ENCODE data around the gene IL33.

IL33 gene

DNA sequence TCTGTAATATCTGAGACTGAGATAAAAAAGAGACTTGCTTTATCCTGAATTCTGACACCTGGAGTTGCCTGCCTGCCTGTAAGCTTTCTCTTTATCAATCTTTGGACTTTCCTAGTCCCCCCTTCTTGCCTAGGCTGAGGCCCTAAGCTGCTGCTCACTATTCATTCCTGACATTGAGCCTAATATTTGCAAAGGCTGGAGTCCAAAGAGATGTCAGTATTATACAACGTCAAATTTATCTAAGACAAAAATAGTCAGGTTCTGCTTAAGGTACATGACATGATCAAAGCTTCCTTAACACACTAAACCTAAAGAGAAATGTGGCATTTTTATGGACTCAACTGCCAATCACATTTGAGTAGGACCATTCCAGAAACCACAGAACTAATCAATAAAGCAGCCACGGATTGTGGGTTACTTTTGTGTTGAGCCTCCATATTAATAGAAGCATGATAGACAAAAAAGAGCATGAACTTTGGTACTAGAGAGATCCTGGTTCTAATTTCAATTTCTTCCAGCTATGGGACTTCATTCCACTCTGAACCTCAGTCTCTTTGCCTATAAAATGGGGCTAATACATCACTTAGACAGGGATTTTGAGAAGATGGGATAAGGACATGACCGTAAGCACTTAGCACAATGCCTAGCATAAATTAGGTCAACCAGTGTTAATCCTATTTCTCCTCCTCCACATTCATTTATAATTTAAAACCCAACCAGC, 56.1 kb downstream of the IL33 start:
- DNase-seq (ENCODE audit: low spot score) (no peak), ATAC-seq (ENCODE audit: low read depth) (no peak)
- Histone ChIP-seq H3K4me3 (ENCODE audit: severe bottlenecking) (no peak overlapping the region), H3K36me3 (ENCODE audit: low read depth) (no peaks in the 10 kb centered on the region), H3K27ac (ENCODE audit: poor library complexity, severe bottlenecking) (peak overlapping the region; percentile 52), H3K4me1 (ENCODE audit: insufficient read depth, poor library complexity, severe bottlenecking) (peaks cover 11% of the 10 kb centered on the region), H3K9me3 (ENCODE audit: severe bottlenecking) (no peaks in the 10 kb centered on the region), H3K27me3 (ENCODE audit: insufficient read depth, poor library complexity, severe bottlenecking) (no peaks in the 10 kb centered on the region)
- TF ChIP-seq, protein P1, sequence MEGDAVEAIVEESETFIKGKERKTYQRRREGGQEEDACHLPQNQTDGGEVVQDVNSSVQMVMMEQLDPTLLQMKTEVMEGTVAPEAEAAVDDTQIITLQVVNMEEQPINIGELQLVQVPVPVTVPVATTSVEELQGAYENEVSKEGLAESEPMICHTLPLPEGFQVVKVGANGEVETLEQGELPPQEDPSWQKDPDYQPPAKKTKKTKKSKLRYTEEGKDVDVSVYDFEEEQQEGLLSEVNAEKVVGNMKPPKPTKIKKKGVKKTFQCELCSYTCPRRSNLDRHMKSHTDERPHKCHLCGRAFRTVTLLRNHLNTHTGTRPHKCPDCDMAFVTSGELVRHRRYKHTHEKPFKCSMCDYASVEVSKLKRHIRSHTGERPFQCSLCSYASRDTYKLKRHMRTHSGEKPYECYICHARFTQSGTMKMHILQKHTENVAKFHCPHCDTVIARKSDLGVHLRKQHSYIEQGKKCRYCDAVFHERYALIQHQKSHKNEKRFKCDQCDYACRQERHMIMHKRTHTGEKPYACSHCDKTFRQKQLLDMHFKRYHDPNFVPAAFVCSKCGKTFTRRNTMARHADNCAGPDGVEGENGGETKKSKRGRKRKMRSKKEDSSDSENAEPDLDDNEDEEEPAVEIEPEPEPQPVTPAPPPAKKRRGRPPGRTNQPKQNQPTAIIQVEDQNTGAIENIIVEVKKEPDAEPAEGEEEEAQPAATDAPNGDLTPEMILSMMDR (IDR thresholded peaks at IDR 0.05; ENCODE audit: poor library complexity, severe bottlenecking), result no peak

DNA sequence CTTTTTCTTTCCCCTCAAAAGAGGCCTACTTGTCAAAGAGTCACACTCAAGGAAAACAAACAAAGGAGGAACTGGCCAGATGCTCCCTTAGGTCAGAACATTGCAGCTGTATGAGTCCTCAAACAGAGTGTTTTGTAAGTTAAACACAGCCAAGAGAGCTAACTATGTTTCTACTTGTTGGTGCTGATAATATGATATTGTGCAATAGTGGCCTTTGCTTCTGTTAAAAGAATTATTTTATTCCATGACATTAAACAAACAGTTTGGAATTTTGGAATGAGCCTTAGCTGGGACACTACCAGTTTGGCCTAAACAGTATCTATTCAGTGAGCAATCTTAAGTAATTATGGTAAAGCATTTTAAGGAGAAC, 56.6 kb downstream of the IL33 start:
- Histone ChIP-seq H3K27ac (ENCODE audit: poor library complexity, severe bottlenecking) (peak overlapping the region; percentile 52), H3K36me3 (ENCODE audit: low read depth) (no peaks in the 10 kb centered on the region), H3K9me3 (ENCODE audit: severe bottlenecking) (no peaks in the 10 kb centered on the region), H3K4me1 (ENCODE audit: insufficient read depth, poor library complexity, severe bottlenecking) (peaks cover 11% of the 10 kb centered on the region), H3K4me3 (ENCODE audit: severe bottlenecking) (no peak overlapping the region), H3K27me3 (ENCODE audit: insufficient read depth, poor library complexity, severe bottlenecking) (no peaks in the 10 kb centered on the region)
- TF ChIP-seq, protein P1 (IDR thresholded peaks at IDR 0.05; ENCODE audit: poor library complexity, severe bottlenecking), result no peak
- DNase-seq (ENCODE audit: low spot score), result no peak
- peak; percentile 99 for ATAC-seq (ENCODE audit: low read depth)

DNA sequence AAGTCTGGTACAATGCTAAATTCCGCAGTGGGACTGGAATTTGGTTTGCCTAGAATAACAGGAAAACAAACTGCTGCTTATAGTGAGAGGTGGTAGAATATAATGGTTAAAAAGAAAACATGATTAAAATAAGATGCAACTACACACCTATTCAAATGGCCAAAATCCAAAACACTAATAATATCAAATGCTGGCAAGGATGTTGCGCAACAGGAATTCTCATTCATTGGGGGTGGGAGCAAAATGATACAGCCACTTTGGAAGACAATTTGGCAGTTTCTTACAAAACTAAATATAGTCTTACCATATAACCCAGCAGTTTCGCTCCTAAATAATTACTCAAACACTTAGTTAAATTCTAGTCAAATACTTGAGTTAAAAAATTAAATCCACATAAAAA, 61.8 kb downstream of the IL33 start:
- TF ChIP-seq, protein P1 (IDR thresholded peaks at IDR 0.05; ENCODE audit: poor library complexity, severe bottlenecking), result no peak
- H3K27ac ChIP-seq (ENCODE audit: poor library complexity, severe bottlenecking), result no peak overlapping the region
- ATAC-seq (ENCODE audit: low read depth) (no peak), DNase-seq (ENCODE audit: low spot score) (no peak)
- no peak overlapping the region for H3K4me3 ChIP-seq (ENCODE audit: severe bottlenecking)
- H3K9me3 ChIP-seq (ENCODE audit: severe bottlenecking), result no peaks in the 10 kb centered on the region
- peaks cover 2% of the 10 kb centered on the region for H3K4me1 ChIP-seq (ENCODE audit: insufficient read depth, poor library complexity, severe bottlenecking)
- H3K27me3 ChIP-seq (ENCODE audit: insufficient read depth, poor library complexity, severe bottlenecking), result no peaks in the 10 kb centered on the region
- no peaks in the 10 kb centered on the region for H3K36me3 ChIP-seq (ENCODE audit: low read depth)

DNA sequence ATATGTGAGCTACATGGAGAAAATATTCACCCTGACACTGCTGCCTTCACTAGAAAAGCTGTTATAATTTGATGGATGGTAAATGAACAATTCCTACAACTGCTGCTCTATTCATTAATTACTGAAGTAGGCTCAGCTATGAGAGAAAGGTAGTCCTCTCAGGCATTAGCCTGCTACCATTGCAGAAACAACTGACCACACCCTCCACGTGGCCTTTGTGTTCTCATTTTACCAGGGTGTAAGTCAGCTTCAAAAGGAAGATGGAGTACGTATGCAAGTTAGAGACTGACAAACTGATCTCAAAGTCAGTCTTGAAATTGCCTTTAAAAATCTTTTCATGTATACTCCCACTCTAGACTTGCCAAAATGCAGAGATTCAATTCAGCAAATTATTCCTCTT, 86.3 kb downstream of the IL33 start:
- peaks cover 13% of the 10 kb centered on the region for H3K4me1 ChIP-seq (ENCODE audit: insufficient read depth, poor library complexity, severe bottlenecking)
- no peak for DNase-seq (ENCODE audit: low spot score)

DNA sequence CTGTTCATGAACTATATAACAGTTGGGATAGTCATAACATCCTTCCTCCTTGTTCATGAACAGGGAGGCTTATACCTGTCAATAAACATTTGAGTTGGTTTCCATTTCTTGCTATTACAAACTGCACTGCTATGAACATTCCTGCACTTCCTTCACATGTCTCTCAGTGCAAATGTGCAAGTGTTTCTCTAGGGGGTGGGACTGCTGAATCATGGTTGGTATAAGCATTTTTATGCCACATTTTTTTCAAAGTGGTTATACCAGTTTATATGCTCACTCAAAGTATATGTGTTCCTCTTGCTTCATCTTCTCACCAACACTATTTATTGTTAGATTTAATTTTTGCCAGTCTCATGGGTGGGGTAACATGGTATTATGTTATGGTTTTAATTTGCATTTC, 86.8 kb downstream of the IL33 start:
- TF ChIP-seq, protein P1 (IDR thresholded peaks at IDR 0.05; ENCODE audit: poor library complexity, severe bottlenecking), result no peak
- H3K27me3 ChIP-seq (ENCODE audit: insufficient read depth, poor library complexity, severe bottlenecking), result no peaks in the 10 kb centered on the region
- no peak for DNase-seq (ENCODE audit: low spot score)
- H3K4me1 ChIP-seq (ENCODE audit: insufficient read depth, poor library complexity, severe bottlenecking), result peaks cover 13% of the 10 kb centered on the region
- no peaks in the 10 kb centered on the region for H3K9me3 ChIP-seq (ENCODE audit: severe bottlenecking)
- peak overlapping the region; percentile 24 for H3K27ac ChIP-seq (ENCODE audit: poor library complexity, severe bottlenecking)
- no peak overlapping the region for H3K4me3 ChIP-seq (ENCODE audit: severe bottlenecking)
- peak; percentile 95 for ATAC-seq (ENCODE audit: low read depth)
- no peaks in the 10 kb centered on the region for H3K36me3 ChIP-seq (ENCODE audit: low read depth)

More for the DNA sequence above, 86.3 kb downstream of the IL33 start:
- TF ChIP-seq, protein P1 (IDR thresholded peaks at IDR 0.05; ENCODE audit: poor library complexity, severe bottlenecking), result no peak
- ATAC-seq (ENCODE audit: low read depth), result no peak
- Histone ChIP-seq H3K9me3 (ENCODE audit: severe bottlenecking) (no peaks in the 10 kb centered on the region), H3K36me3 (ENCODE audit: low read depth) (no peaks in the 10 kb centered on the region), H3K4me3 (ENCODE audit: severe bottlenecking) (no peak overlapping the region), H3K27ac (ENCODE audit: poor library complexity, severe bottlenecking) (peak overlapping the region; percentile 24), H3K27me3 (ENCODE audit: insufficient read depth, poor library complexity, severe bottlenecking) (no peaks in the 10 kb centered on the region)

Measured in RWPE2 (cell line).